Caco-2 (cell line): ENCODE measurements around the gene TMEM239. TPM values are rescaled to one million over a fixed set of nuclear protein-coding genes. Genes with fewer than 3 reads are reported as not detected.

Experiments used
- BruUV-seq: library from RNA; stranded (reverse); fragments of 400-500 nt; replicated peaks from 2 replicates; lab custom pipeline; 2021; lab: Mats Ljungman, UMichigan
- CTCF ChIA-PET: fragments of 300-600 bp; sonication (Branson Sonifier 250); formaldehyde crosslinking; loops from one replicate; lab custom pipeline; 2022; ENCODE audit warnings: antibody characterized with exemption; lab: Charles Lee
- POLR2A ChIA-PET: fragments of 300-600 bp; sonication (Branson Sonifier 250); formaldehyde crosslinking; loops from one replicate; lab custom pipeline; 2022; ENCODE audit warnings: antibody characterized with exemption; lab: Charles Lee
- DNase-seq, 2 experiments: peaks; one replicate each; pipeline versions ENCODE4 v3.0.0 to v3.0.0-alpha.2; 2020 to 2022
- H3K27me3 ChIP-seq: replicated peaks from 2 replicates; pipeline ENCODE4 v1.6.0; 2011; ENCODE audit warnings: low read length; ENCODE audit not compliant: control insufficient read depth, insufficient read depth
- H3K36me3 ChIP-seq: 2 replicates; pipeline ENCODE4 v1.5.1; 2011; ENCODE audit warnings: low read length; ENCODE audit not compliant: control insufficient read depth, insufficient read depth
- H3K4me1 ChIP-seq: fragments of 250-450 bp; sonication (Bioruptor Pico); 2 replicates; pipeline ENCODE4 v1.5.1; 2020; ENCODE audit warnings: mild to moderate bottlenecking
- H3K4me3 ChIP-seq: 2 replicates; pipeline ENCODE4 v1.5.1; 2011; ENCODE audit warnings: low read depth, mild to moderate bottlenecking, control low read depth, low read length
- H3K9me3 ChIP-seq: fragments of 250-450 bp; sonication (Bioruptor Pico); 2 replicates; pipeline ENCODE4 v1.5.1; 2020; ENCODE audit warnings: mild to moderate bottlenecking, moderate library complexity
- H3K27ac Mint-ChIP-seq: one replicate; pipeline ENCODE4 v1.8.0; 2022; ENCODE audit warnings: mixed read lengths; ENCODE audit not compliant: unreplicated experiment
- H3K27me3 Mint-ChIP-seq: one replicate; pipeline ENCODE4 v1.8.0; 2022; ENCODE audit warnings: mixed read lengths; ENCODE audit not compliant: insufficient read depth, unreplicated experiment
- H3K36me3 Mint-ChIP-seq: one replicate; pipeline ENCODE4 v1.8.0; 2022; ENCODE audit warnings: mild to moderate bottlenecking, mixed read lengths; ENCODE audit not compliant: insufficient read depth, unreplicated experiment
- H3K4me1 Mint-ChIP-seq: one replicate; pipeline ENCODE4 v1.8.0; 2022; ENCODE audit warnings: low read depth, mixed read lengths; ENCODE audit not compliant: unreplicated experiment
- H3K4me3 Mint-ChIP-seq: one replicate; pipeline ENCODE4 v1.8.0; 2022; ENCODE audit warnings: mild to moderate bottlenecking, moderate library complexity, mixed read lengths; ENCODE audit not compliant: unreplicated experiment
- H3K9me3 Mint-ChIP-seq: one replicate; pipeline ENCODE4 v1.8.0; 2022; ENCODE audit warnings: mixed read lengths; ENCODE audit not compliant: unreplicated experiment
- intact Hi-C: fragments of 100-400 bp; cut with micrococcal nuclease; formaldehyde crosslinking; loops from one replicate; pipeline ENCODE4 v1.10.0; 2022; ENCODE audit not compliant: unreplicated experiment
- total RNA-seq: library from RNA; stranded (reverse); gene quantifications from 2 replicates; pipeline ENCODE4 v1.2.3, GENCODE V29; 2022
- TF ChIP-seq, protein P1 (sequence below), 2 experiments: fragments of 200-600 bp in 1 of 2; IDR thresholded peaks; 1 replicate in 1 of 2; 2 replicates in 1 of 2; pipeline versions ENCODE4 v1.5.1 to v1.8.0; 2011 to 2022; ENCODE audit warnings: antibody characterized with exemption in 1 of 2, control low read depth in 1 of 2, inconsistent platforms in 1 of 2, low read depth in 1 of 2, low read length in 1 of 2, mild to moderate bottlenecking in 1 of 2, moderate library complexity in 1 of 2; ENCODE audit not compliant: insufficient read depth in 1 of 2, severe bottlenecking in 1 of 2, unreplicated experiment in 1 of 2

The TMEM239 gene
- total RNA-seq, 1 experiment from 2014 or later, result not detected

DNA sequence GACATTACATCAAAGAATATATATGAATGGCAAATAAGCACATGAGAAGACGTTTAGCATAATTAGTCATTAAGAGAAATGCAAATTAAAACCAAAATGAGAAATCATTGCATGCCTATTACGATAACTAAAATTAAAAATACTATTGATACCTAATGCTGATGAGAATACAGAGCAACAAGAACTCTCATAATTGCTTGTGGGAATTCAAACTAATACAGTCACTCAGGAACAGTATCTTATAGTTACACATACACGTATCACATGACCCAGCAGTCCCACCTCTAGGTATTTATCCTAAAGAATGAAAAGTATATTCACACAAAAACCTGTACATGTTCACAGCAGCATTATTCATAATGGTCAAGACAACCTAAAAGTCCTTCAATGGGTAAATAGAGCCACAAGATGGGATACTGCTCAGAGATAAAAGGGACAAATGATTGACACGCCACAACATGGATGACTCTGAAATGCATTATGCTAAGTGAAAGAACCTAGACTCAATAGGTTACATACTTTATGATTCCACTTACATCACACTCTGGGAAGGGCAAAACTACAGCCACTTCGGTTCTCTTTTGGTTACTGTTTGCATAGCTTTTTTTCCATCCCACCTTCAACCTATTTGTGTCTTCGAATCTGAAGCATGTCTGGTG lies 32.1 kb upstream of the TMEM239 start:
- TF ChIP-seq, protein P1, sequence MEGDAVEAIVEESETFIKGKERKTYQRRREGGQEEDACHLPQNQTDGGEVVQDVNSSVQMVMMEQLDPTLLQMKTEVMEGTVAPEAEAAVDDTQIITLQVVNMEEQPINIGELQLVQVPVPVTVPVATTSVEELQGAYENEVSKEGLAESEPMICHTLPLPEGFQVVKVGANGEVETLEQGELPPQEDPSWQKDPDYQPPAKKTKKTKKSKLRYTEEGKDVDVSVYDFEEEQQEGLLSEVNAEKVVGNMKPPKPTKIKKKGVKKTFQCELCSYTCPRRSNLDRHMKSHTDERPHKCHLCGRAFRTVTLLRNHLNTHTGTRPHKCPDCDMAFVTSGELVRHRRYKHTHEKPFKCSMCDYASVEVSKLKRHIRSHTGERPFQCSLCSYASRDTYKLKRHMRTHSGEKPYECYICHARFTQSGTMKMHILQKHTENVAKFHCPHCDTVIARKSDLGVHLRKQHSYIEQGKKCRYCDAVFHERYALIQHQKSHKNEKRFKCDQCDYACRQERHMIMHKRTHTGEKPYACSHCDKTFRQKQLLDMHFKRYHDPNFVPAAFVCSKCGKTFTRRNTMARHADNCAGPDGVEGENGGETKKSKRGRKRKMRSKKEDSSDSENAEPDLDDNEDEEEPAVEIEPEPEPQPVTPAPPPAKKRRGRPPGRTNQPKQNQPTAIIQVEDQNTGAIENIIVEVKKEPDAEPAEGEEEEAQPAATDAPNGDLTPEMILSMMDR (IDR thresholded peaks at IDR 0.05; ENCODE audit: insufficient read depth in 1 of 2, low read depth in 1 of 2, low read length in 1 of 2, severe bottlenecking in 1 of 2, unreplicated experiment in 1 of 2), result no peak
- Mint-ChIP-seq H3K9me3 (no peaks in the 10 kb centered on the region), H3K4me3 (no peak overlapping the region), H3K27ac (no peak overlapping the region), H3K27me3 (peaks cover 17% of the 10 kb centered on the region), H3K4me1 (no peaks in the 10 kb centered on the region), H3K36me3 (no peaks in the 10 kb centered on the region)
- intact Hi-C loops, result no loop called here
- DNase-seq, result no peak
- Histone ChIP-seq H3K36me3 (no peaks in the 10 kb centered on the region), H3K9me3 (no peaks in the 10 kb centered on the region), H3K4me3 (no peak overlapping the region), H3K4me1 (no peaks in the 10 kb centered on the region), H3K27me3 (no peaks in the 10 kb centered on the region)
- ChIA-PET POLR2A (no interaction called here), CTCF (no interaction called here)
- no TSS peak for BruUV-seq

DNA sequence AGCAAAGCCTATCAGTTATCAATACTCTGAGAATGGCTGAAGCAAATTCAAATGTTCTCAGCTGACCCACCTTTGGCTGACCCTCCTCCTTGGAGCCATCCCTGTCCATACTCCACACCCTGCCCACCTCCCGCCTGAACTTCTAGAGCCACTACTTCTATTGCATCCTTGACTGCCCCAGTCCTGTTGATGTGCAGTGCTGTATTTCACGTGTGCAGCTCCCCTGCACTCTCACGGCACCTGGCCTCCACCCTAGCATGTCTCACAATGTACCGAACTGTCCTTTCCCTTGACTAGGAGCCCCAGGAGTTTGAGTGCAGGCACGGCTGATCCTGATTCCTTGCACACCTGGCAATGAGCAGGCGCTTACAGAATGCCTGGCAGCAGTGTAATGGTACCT lies 22.7 kb upstream of the TMEM239 start:
- H3K9me3 Mint-ChIP-seq, result no peaks in the 10 kb centered on the region
- Histone ChIP-seq H3K4me3 (no peak overlapping the region), H3K9me3 (no peaks in the 10 kb centered on the region), H3K27me3 (peaks cover 2% of the 10 kb centered on the region), H3K36me3 (no peaks in the 10 kb centered on the region), H3K4me1 (no peaks in the 10 kb centered on the region)
- no peak for DNase-seq
- no peak overlapping the region for H3K4me3 Mint-ChIP-seq
- no peaks in the 10 kb centered on the region for H3K4me1 Mint-ChIP-seq
- H3K27me3 Mint-ChIP-seq, result peaks cover 21% of the 10 kb centered on the region
- ChIA-PET POLR2A (no interaction called here), CTCF (no interaction called here)
- intact Hi-C loops, result no loop called here
- H3K36me3 Mint-ChIP-seq, result no peaks in the 10 kb centered on the region
- TF ChIP-seq, protein P1 (IDR thresholded peaks at IDR 0.05; ENCODE audit: insufficient read depth in 1 of 2, low read depth in 1 of 2, low read length in 1 of 2, severe bottlenecking in 1 of 2, unreplicated experiment in 1 of 2), result no peak
- no peak overlapping the region for H3K27ac Mint-ChIP-seq
- BruUV-seq, result no TSS peak

DNA sequence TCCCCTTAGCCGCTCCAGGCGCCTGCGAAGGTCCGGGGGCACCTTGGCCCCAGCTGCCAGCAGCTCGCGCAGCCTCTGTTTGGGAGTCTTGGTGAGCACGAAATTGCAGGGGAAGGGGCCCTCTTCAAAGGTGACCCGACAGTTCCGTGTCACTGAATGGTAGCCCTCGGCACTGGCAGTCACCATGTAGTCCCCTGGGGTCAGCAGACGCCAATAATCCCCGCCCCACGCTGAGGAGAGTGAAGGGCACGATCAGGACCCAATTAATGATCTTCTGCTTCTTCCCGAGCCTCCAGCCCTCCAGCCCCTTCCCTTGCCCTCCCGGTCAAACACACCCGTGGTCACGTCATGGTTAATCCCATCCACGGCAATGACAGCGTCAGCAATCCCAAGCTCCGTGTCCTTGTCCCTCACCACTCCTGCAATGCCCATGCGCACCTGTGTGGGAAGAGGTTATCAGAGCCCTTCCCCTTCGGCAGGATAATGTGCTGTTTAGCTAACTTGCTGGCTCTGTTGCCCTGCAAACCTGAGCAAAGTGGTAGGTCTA lies 21.9 kb upstream of the TMEM239 start:
- H3K36me3 ChIP-seq, result no peaks in the 10 kb centered on the region
- no peak for DNase-seq
- Mint-ChIP-seq H3K27me3 (peaks cover 18% of the 10 kb centered on the region), H3K9me3 (no peaks in the 10 kb centered on the region), H3K4me3 (no peak overlapping the region), H3K36me3 (no peaks in the 10 kb centered on the region), H3K27ac (no peak overlapping the region), H3K4me1 (no peaks in the 10 kb centered on the region)
- intact Hi-C loops, result no loop called here
- no TSS peak for BruUV-seq
- H3K4me3 ChIP-seq, result no peak overlapping the region
- TF ChIP-seq, protein P1 (IDR thresholded peaks at IDR 0.05; ENCODE audit: insufficient read depth in 1 of 2, low read depth in 1 of 2, low read length in 1 of 2, severe bottlenecking in 1 of 2, unreplicated experiment in 1 of 2), result no peak
- ChIA-PET CTCF (interaction anchor here (0.7 kb wide), 1 partner anchor 60 kb away, joined by 3 read pairs; no protein-coding TSS in a partner anchor), POLR2A (interaction anchor here (0.5 kb wide), 1 partner anchor 15 kb away, joined by 9 read pairs; no protein-coding TSS in a partner anchor)
- no peaks in the 10 kb centered on the region for H3K9me3 ChIP-seq
- H3K27me3 ChIP-seq, result peaks cover 2% of the 10 kb centered on the region
- H3K4me1 ChIP-seq, result no peaks in the 10 kb centered on the region
